Neural cell (in vitro differentiated cells): ENCODE results near the gene AFF1.

ENCODE experiments used
- EP300 ChIP-seq: fragments of 450-650 bp; conservative IDR thresholded peaks from 2 replicates; pipeline ENCODE4 v1.6.1; 2014; ENCODE audit warnings: antibody characterized with exemption, mild to moderate bottlenecking, moderate library complexity; ENCODE audit not compliant: poor library complexity, severe bottlenecking
- EZH2 ChIP-seq: fragments of 200-600, 300-800 bp; shearing (Covaris generic), sonication (generic); IDR thresholded peaks from 2 replicates; pipeline ENCODE4 v1.6.1; 2014; ENCODE audit warnings: antibody characterized with exemption, low read length, borderline replicate concordance, mild to moderate bottlenecking; ENCODE audit not compliant: insufficient read depth, poor library complexity, severe bottlenecking
- RAD21 ChIP-seq: fragments of 450-650 bp; conservative IDR thresholded peaks from 2 replicates; pipeline ENCODE4 v1.6.1; 2014; ENCODE audit warnings: antibody characterized with exemption, mild to moderate bottlenecking, moderate library complexity
- TF ChIP-seq, protein P1 (sequence below): fragments of 450-650 bp; IDR thresholded peaks from 2 replicates; pipeline ENCODE4 v1.5.1; 2014; ENCODE audit warnings: antibody characterized with exemption, mild to moderate bottlenecking, moderate library complexity; ENCODE audit not compliant: poor library complexity, severe bottlenecking

DNA sequence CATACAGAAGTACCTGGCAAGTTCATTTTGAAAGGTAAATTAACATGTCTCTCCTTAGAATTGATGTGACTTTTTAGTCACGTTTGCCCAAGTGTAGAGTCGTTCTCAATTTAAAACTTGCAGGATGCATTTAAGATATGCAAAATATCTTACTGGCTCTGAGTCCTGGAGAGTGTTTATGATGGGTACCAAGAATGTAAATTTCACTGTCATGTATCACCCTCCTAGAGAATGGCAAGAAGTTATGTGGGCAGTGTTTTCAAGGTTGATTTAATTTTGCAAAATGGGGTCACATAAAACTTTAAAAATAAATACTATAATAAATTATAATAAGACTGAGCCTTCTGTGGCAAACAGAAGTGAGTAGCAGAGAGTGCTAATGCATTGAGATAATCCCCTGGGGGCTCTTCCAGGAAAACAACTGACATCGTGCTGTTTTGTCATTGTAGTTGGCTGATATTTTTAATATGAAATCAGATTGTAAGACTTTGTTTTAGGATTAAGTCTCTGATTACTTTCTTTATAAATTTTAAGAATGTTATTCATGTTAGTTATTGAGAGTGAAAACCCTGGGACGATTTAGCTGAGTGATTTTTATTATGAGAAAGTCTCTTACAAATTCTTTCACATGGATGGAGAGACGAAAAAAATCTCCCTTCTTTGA lies 103.0 kb downstream of the AFF1 start:
- TF ChIP-seq RAD21 (no peak), EZH2 (no peak), EP300 (no peak)
- TF ChIP-seq, protein P1, sequence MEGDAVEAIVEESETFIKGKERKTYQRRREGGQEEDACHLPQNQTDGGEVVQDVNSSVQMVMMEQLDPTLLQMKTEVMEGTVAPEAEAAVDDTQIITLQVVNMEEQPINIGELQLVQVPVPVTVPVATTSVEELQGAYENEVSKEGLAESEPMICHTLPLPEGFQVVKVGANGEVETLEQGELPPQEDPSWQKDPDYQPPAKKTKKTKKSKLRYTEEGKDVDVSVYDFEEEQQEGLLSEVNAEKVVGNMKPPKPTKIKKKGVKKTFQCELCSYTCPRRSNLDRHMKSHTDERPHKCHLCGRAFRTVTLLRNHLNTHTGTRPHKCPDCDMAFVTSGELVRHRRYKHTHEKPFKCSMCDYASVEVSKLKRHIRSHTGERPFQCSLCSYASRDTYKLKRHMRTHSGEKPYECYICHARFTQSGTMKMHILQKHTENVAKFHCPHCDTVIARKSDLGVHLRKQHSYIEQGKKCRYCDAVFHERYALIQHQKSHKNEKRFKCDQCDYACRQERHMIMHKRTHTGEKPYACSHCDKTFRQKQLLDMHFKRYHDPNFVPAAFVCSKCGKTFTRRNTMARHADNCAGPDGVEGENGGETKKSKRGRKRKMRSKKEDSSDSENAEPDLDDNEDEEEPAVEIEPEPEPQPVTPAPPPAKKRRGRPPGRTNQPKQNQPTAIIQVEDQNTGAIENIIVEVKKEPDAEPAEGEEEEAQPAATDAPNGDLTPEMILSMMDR = no peak
